HCT116 (cell line): ENCODE data around the gene CNDP2. TPM values are rescaled to one million over a fixed set of nuclear protein-coding genes. Genes with fewer than 3 reads are reported as not detected.

Experiments
- ATAC-seq: fragments of 200-7000 bp; cut with Tn5 transposase; 2 replicates; pipeline ENCODE4 v1.9.1; 2020; ENCODE audit warnings: mild to moderate bottlenecking, moderate library complexity
- BruUV-seq: library from RNA; stranded (reverse); fragments of 400-500 nt; replicated peaks from 2 replicates; lab custom pipeline; 2021; lab: Mats Ljungman, UMichigan
- CTCF ChIA-PET: fragments of 300-600 bp; sonication (Branson Sonifier 250); formaldehyde crosslinking; loops from one replicate; lab custom pipeline; 2021; ENCODE audit warnings: antibody characterized with exemption; lab: Charles Lee
- POLR2A ChIA-PET: fragments of 300-600, 350-600 bp; sonication (Branson Sonifier 250); formaldehyde crosslinking; loops from one replicate; lab custom pipeline; 2021; ENCODE audit warnings: antibody characterized with exemption; lab: Charles Lee
- RAD21 ChIA-PET, 2 experiments: fragments of 300-600 bp; sonication (Branson Sonifier 250); formaldehyde crosslinking; loops; one replicate each; lab custom pipeline; 2023; ENCODE audit warnings: low total read pairs in 2 of 2; ENCODE audit not compliant: uncharacterized antibody in 2 of 2, unreplicated experiment in 2 of 2, low non-redundant PET in 1 of 2; lab: Charles Lee
- DNase-seq: peaks from one replicate; pipeline ENCODE4 v3.0.0-alpha.2; 2010; ENCODE audit warnings: low read depth, low spot score
- H2AFZ ChIP-seq: fragments of 200-600 bp; shearing (Covaris generic), sonication (generic); 2 replicates; pipeline ENCODE4 v1.6.1; 2017; ENCODE audit warnings: low read depth, mixed run types, mixed read lengths, antibody characterized with exemption, low read length; ENCODE audit not compliant: poor library complexity, severe bottlenecking
- H3K27ac ChIP-seq: 2 replicates; pipeline ENCODE4 v1.5.1; 2012; ENCODE audit warnings: low read depth, low read length
- H3K27me3 ChIP-seq: fragments of 200-600 bp; sonication (generic); 2 replicates; pipeline ENCODE4 v1.6.1; 2016; ENCODE audit warnings: mixed run types, low read length, mixed read lengths; ENCODE audit not compliant: insufficient read depth
- H3K36me3 ChIP-seq, 2 experiments: fragments of 200-500 bp in 1 of 2; fragments of 200-600 bp in 1 of 2; sonication (Bioruptor generic) in 1 of 2; sonication (generic) in 1 of 2; 2 replicates each; pipeline versions ENCODE4 v1.5.1 to v1.6.1; 2014 to 2016; ENCODE audit warnings: low read length in 2 of 2, inconsistent platforms in 1 of 2, mixed read lengths in 1 of 2, mixed run types in 1 of 2; ENCODE audit not compliant: insufficient read depth in 2 of 2, control insufficient read depth in 1 of 2
- H3K4me1 ChIP-seq, 2 experiments: fragments of 200-600 bp in 1 of 2; sonication (generic) in 1 of 2; 2 replicates each; pipeline versions ENCODE4 v1.5.1 to v1.6.1; 2012 to 2017; ENCODE audit warnings: low read length in 2 of 2, inconsistent platforms in 1 of 2, mild to moderate bottlenecking in 1 of 2, mixed read lengths in 1 of 2, mixed run types in 1 of 2, moderate library complexity in 1 of 2; ENCODE audit not compliant: insufficient read depth in 2 of 2, control insufficient read depth in 1 of 2
- H3K4me2 ChIP-seq: fragments of 200-600 bp; sonication (generic); 2 replicates; pipeline ENCODE4 v1.6.1; 2017; ENCODE audit warnings: mixed run types, low read length, mixed read lengths
- H3K4me3 ChIP-seq, 2 experiments: fragments of 200-600 bp in 1 of 2; sonication (generic) in 1 of 2; replicated peaks in 1 of 2; 2 replicates each; pipeline ENCODE4 v1.5.1; 2011 to 2016; ENCODE audit warnings: low read length in 2 of 2, control low read depth in 1 of 2, low read depth in 1 of 2, mild to moderate bottlenecking in 1 of 2, mixed read lengths in 1 of 2, mixed run types in 1 of 2
- H3K79me2 ChIP-seq: fragments of 200-600 bp; sonication (generic); 2 replicates; pipeline ENCODE4 v1.6.1; 2017; ENCODE audit warnings: mild to moderate bottlenecking, mixed run types, low read length, moderate library complexity, mixed read lengths; ENCODE audit not compliant: insufficient read depth
- H3K9ac ChIP-seq: fragments of 200-600 bp; sonication (generic); 2 replicates; pipeline ENCODE4 v1.6.1; 2016; ENCODE audit warnings: low read length, mixed read lengths
- H3K9me2 ChIP-seq: fragments of 200-600 bp; sonication (generic), shearing (Covaris generic); 2 replicates; pipeline ENCODE4 v1.6.1; 2017; ENCODE audit warnings: mixed run types, mild to moderate bottlenecking, moderate library complexity; ENCODE audit not compliant: insufficient read depth
- H3K9me3 ChIP-seq, 2 experiments: fragments of 200-500 bp in 1 of 2; fragments of 200-600 bp in 1 of 2; sonication (Bioruptor generic) in 1 of 2; sonication (generic) in 1 of 2; 2 replicates each; pipeline ENCODE4 v1.6.1; 2014 to 2017; ENCODE audit warnings: low read length in 2 of 2, mixed read lengths in 2 of 2, inconsistent platforms in 1 of 2, low read depth in 1 of 2, mild to moderate bottlenecking in 1 of 2, mixed run types in 1 of 2, moderate library complexity in 1 of 2; ENCODE audit not compliant: control insufficient read depth in 1 of 2, insufficient read depth in 1 of 2
- H4K20me1 ChIP-seq: fragments of 200-600 bp; sonication (generic), shearing (Covaris generic); 2 replicates; pipeline ENCODE4 v1.6.1; 2017; ENCODE audit warnings: mixed run types, mild to moderate bottlenecking, moderate library complexity; ENCODE audit not compliant: insufficient read depth
- CBX3 ChIP-seq: IDR thresholded peaks from 2 replicates; pipeline ENCODE4 v1.6.1; 2012; ENCODE audit warnings: low read depth
- CEBPB ChIP-seq: IDR thresholded peaks from 2 replicates; pipeline ENCODE4 v1.6.1; 2012; ENCODE audit warnings: low read depth
- CTCF ChIP-seq, 3 experiments: fragments of 200-600 bp in 1 of 3; sonication (generic) in 1 of 3; IDR thresholded peaks in 2 of 3; conservative IDR thresholded peaks in 1 of 3; 2 replicates each; pipeline ENCODE4 v1.5.1; 2012 to 2017; ENCODE audit warnings: low read depth in 2 of 3, low read length in 2 of 3, antibody characterized with exemption in 1 of 3, borderline replicate concordance in 1 of 3, control low read depth in 1 of 3, mild to moderate bottlenecking in 1 of 3, mixed read lengths in 1 of 3, mixed run types in 1 of 3, moderate library complexity in 1 of 3; ENCODE audit not compliant: insufficient read depth in 1 of 3
- EGR1 ChIP-seq: IDR thresholded peaks from 2 replicates; pipeline ENCODE4 v1.6.1; 2012; ENCODE audit warnings: low read depth
- ELF1 ChIP-seq: IDR thresholded peaks from 2 replicates; pipeline ENCODE4 v1.6.1; 2012; ENCODE audit warnings: low read depth, borderline replicate concordance
- EZH2 ChIP-seq: fragments of 200-600 bp; sonication (generic); IDR thresholded peaks from 2 replicates; pipeline ENCODE4 v1.6.1; 2017; ENCODE audit warnings: antibody characterized with exemption, mixed run types
- FOSL1 ChIP-seq: IDR thresholded peaks from 2 replicates; pipeline ENCODE4 v1.6.1; 2012; ENCODE audit warnings: low read depth
- JUND ChIP-seq: IDR thresholded peaks from 2 replicates; pipeline ENCODE4 v1.6.1; 2012
- RAD21 ChIP-seq: IDR thresholded peaks from 2 replicates; pipeline ENCODE4 v1.6.1; 2012; ENCODE audit warnings: low read depth, mild to moderate bottlenecking
- REST ChIP-seq: IDR thresholded peaks from 2 replicates; pipeline ENCODE4 v1.6.1; 2012; ENCODE audit warnings: low read depth
- SIN3A ChIP-seq: IDR thresholded peaks from 2 replicates; pipeline ENCODE4 v1.6.1; 2012; ENCODE audit warnings: low read depth
- SP1 ChIP-seq: IDR thresholded peaks from 2 replicates; pipeline ENCODE4 v1.6.1; 2012; ENCODE audit warnings: low read depth
- TCF7L2 ChIP-seq: IDR thresholded peaks from 2 replicates; pipeline ENCODE4 v1.7.0; 2011; ENCODE audit warnings: borderline replicate concordance, inconsistent platforms; ENCODE audit not compliant: insufficient read depth, insufficient read length; ENCODE audit errors: extremely low read depth
- YY1 ChIP-seq: IDR thresholded peaks from 2 replicates; pipeline ENCODE4 v1.6.1; 2011; ENCODE audit warnings: low read length, low read depth, moderate library complexity, mild to moderate bottlenecking; ENCODE audit not compliant: insufficient replicate concordance; ENCODE audit errors: extremely low read depth
- ZBTB33 ChIP-seq: IDR thresholded peaks from 2 replicates; pipeline ENCODE4 v1.6.1; 2011; ENCODE audit warnings: mild to moderate bottlenecking, low read length, moderate library complexity; ENCODE audit not compliant: insufficient replicate concordance; ENCODE audit errors: extremely low read depth
- ZNF274 ChIP-seq: fragments of 200-500 bp; sonication (Bioruptor generic); IDR thresholded peaks from 2 replicates; pipeline ENCODE4 v1.6.1; 2014; ENCODE audit warnings: mild to moderate bottlenecking, low read depth, low read length, inconsistent platforms
- intact Hi-C: fragments of 100-400 bp; cut with micrococcal nuclease; formaldehyde crosslinking; loops from 2 replicates; pipeline ENCODE4 v1.10.0; 2022
- total RNA-seq: library from RNA; stranded (reverse); gene quantifications from one replicate; pipeline ENCODE4 v1.2.1, GENCODE V29; 2021; ENCODE audit not compliant: unreplicated experiment
- TF ChIP-seq, protein P1 (sequence below): IDR thresholded peaks from 2 replicates; pipeline ENCODE4 v1.6.1; 2012

CNDP2 gene
- total RNA-seq, 1 experiment from 2014 or later = 112 TPM

DNA sequence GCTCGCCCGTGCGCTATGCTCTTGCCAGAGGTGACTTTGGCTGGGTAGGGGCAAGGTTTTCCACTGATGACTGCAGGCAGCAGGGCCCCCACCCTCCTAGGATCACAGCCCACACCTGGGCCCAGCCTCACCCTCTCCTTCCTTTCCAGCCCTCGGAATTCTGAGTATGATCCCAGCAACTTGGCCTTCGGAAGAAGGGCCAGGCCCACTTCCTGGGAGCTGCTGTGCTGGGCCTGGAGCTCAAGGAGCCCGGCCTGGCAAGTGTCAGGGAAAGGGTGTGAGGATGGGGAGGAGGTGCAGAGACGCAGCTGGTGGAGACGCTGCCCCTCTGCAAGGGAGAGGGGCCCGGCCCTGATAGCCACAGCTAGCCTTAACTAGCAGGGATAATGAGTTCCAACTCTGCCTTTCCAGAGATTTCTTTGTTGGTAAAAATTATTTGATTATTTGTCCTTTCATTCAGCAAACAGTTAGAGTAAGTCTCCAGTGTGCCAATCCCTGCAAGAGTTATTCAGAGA lies 36.4 kb downstream of the CNDP2 start:
- Histone ChIP-seq H3K4me1 (no peaks in the 10 kb centered on the region), H4K20me1 (no peaks in the 10 kb centered on the region), H3K4me2 (no peak overlapping the region), H3K4me3 (no peak overlapping the region), H3K79me2 (no peaks in the 10 kb centered on the region), H3K9ac (no peak overlapping the region), H3K27ac (no peak overlapping the region), H2AFZ (no peak overlapping the region), H3K27me3 (peaks cover 4% of the 10 kb centered on the region; the same call in 1 of the 2 replicates), H3K36me3 (no peaks in the 10 kb centered on the region), H3K9me3 (no peaks in the 10 kb centered on the region), H3K9me2 (no peaks in the 10 kb centered on the region)
- intact Hi-C loops = no loop called here
- ChIA-PET RAD21 (no interaction called here), POLR2A (no interaction called here), CTCF (no interaction called here)
- ATAC-seq = no peak
- no peak for DNase-seq
- TF ChIP-seq RAD21 = no peak
- TF ChIP-seq, protein P1, sequence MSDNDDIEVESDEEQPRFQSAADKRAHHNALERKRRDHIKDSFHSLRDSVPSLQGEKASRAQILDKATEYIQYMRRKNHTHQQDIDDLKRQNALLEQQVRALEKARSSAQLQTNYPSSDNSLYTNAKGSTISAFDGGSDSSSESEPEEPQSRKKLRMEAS = no peak
- TF ChIP-seq CBX3 = no peak
- no peak for TF ChIP-seq CTCF (IDR thresholded peaks at IDR 0.05 in 2 of 3, conservative IDR thresholded peaks at IDR 0.05 in 1 of 3; ENCODE audit: borderline replicate concordance in 1 of 3, insufficient read depth in 1 of 3, low read depth in 2 of 3, low read length in 2 of 3)
- no peak for TF ChIP-seq SIN3A
- TF ChIP-seq ZNF274 = no peak
- no peak for TF ChIP-seq SP1
- no peak for TF ChIP-seq CEBPB
- TF ChIP-seq FOSL1 = no peak
- TF ChIP-seq EZH2 = no peak
- TF ChIP-seq YY1 = no peak
- no peak for TF ChIP-seq ZBTB33
- no peak for TF ChIP-seq REST
- TF ChIP-seq EGR1 = no peak
- TF ChIP-seq TCF7L2 = no peak
- no peak for TF ChIP-seq ELF1
- no peak for TF ChIP-seq JUND
- BruUV-seq = no TSS peak
